DND-41 (cell line): Measurements from ENCODE around the gene C10orf95.

Source experiments
- ATAC-seq: fragments of 200-7000 bp; cut with Tn5 transposase; 3 replicates; pipeline ENCODE4 v1.9.1; 2021; ENCODE audit warnings: low read depth; ENCODE audit not compliant: insufficient read depth
- DNase-seq: peaks from one replicate; pipeline ENCODE4 v3.0.0-alpha.2; 2020
- H2AFZ ChIP-seq: 2 replicates; pipeline ENCODE4 v1.6.0; 2012; ENCODE audit warnings: low read depth, low read length
- H3K27ac ChIP-seq: 2 replicates; pipeline ENCODE4 v1.5.1; 2012; ENCODE audit warnings: low read length, inconsistent platforms
- H3K27me3 ChIP-seq: fragments of 200-600 bp; sonication (generic); 2 replicates; pipeline ENCODE4 v1.6.0; 2012; ENCODE audit warnings: low read length, mild to moderate bottlenecking, inconsistent platforms; ENCODE audit not compliant: insufficient read depth, poor library complexity
- H3K36me3 ChIP-seq: 2 replicates; pipeline ENCODE4 v1.5.1; 2012; ENCODE audit warnings: low read length, inconsistent platforms; ENCODE audit not compliant: insufficient read depth
- H3K4me1 ChIP-seq: 2 replicates; pipeline ENCODE4 v1.5.1; 2012; ENCODE audit warnings: mild to moderate bottlenecking, low read length; ENCODE audit not compliant: insufficient read depth
- H3K4me2 ChIP-seq: 2 replicates; pipeline ENCODE4 v1.6.0; 2012; ENCODE audit warnings: mild to moderate bottlenecking, moderate library complexity, low read length, inconsistent platforms; ENCODE audit not compliant: insufficient read depth
- H3K4me3 ChIP-seq, 2 experiments: fragments of 200-600 bp in 1 of 2; shearing (Covaris generic) in 1 of 2; 2 replicates each; pipeline ENCODE4 v1.5.1; 2012 to 2016; ENCODE audit warnings: inconsistent platforms in 2 of 2, low read length in 2 of 2, mild to moderate bottlenecking in 2 of 2, low read depth in 1 of 2, moderate library complexity in 1 of 2
- H3K79me2 ChIP-seq: 2 replicates; pipeline ENCODE4 v1.6.0; 2012; ENCODE audit warnings: low read length, inconsistent platforms; ENCODE audit not compliant: insufficient read depth
- H3K9ac ChIP-seq: 2 replicates; pipeline ENCODE4 v1.6.0; 2012; ENCODE audit warnings: low read depth, mild to moderate bottlenecking, inconsistent platforms, low read length, moderate library complexity
- H3K9me3 ChIP-seq: 2 replicates; pipeline ENCODE4 v1.5.1; 2012; ENCODE audit warnings: low read length, moderate library complexity, mild to moderate bottlenecking, inconsistent platforms; ENCODE audit not compliant: insufficient read depth, severe bottlenecking
- H4K20me1 ChIP-seq: 2 replicates; pipeline ENCODE4 v1.6.0; 2012; ENCODE audit warnings: low read length; ENCODE audit not compliant: insufficient read depth
- CTCF ChIP-seq: IDR thresholded peaks from 2 replicates; pipeline ENCODE4 v1.5.1; 2012; ENCODE audit warnings: borderline replicate concordance, low read length, moderate library complexity, mild to moderate bottlenecking; ENCODE audit not compliant: poor library complexity, severe bottlenecking; ENCODE audit errors: extremely low read depth
- EZH2 ChIP-seq: IDR thresholded peaks from 3 replicates; pipeline ENCODE4 v1.6.1; 2012; ENCODE audit warnings: borderline replicate concordance, low read depth, mild to moderate bottlenecking, moderate library complexity, low read length, inconsistent platforms; ENCODE audit not compliant: severe bottlenecking

The C10orf95 gene

GRCh38 chr10:102479651-102480050, 28.3 kb upstream of the C10orf95 start:
- Histone ChIP-seq H2AFZ (no peak overlapping the region), H3K4me2 (no peak overlapping the region), H3K79me2 (no peaks in the 10 kb centered on the region), H3K9me3 (no peaks in the 10 kb centered on the region), H3K4me1 (no peaks in the 10 kb centered on the region), H3K27me3 (no peaks in the 10 kb centered on the region), H3K27ac (no peak overlapping the region), H4K20me1 (peaks cover 30% of the 10 kb centered on the region), H3K4me3 (no peak overlapping the region), H3K9ac (no peak overlapping the region), H3K36me3 (peaks cover 77% of the 10 kb centered on the region)
- TF ChIP-seq CTCF = no peak
- TF ChIP-seq EZH2 = no peak
- DNase-seq (no peak), ATAC-seq (no peak)

GRCh38 chr10:102476466-102477141, 25.3 kb upstream of the C10orf95 start:
- Histone ChIP-seq H3K79me2 (no peaks in the 10 kb centered on the region), H2AFZ (no peak overlapping the region), H3K9me3 (no peaks in the 10 kb centered on the region), H3K4me1 (no peaks in the 10 kb centered on the region), H4K20me1 (peaks cover 19% of the 10 kb centered on the region), H3K4me3 (no peak overlapping the region), H3K4me2 (no peak overlapping the region), H3K9ac (no peak overlapping the region), H3K36me3 (peaks cover 52% of the 10 kb centered on the region), H3K27me3 (no peaks in the 10 kb centered on the region), H3K27ac (no peak overlapping the region)
- TF ChIP-seq EZH2 (no peak), CTCF (no peak)
- ATAC-seq (no peak), DNase-seq (no peak)

GRCh38 chr10:102475451-102476040, 24.2 kb upstream of the C10orf95 start:
- Histone ChIP-seq H3K79me2 (no peaks in the 10 kb centered on the region), H3K9me3 (no peaks in the 10 kb centered on the region), H3K4me3 (no peak overlapping the region), H3K9ac (no peak overlapping the region), H2AFZ (no peak overlapping the region), H3K4me2 (no peak overlapping the region), H3K27me3 (no peaks in the 10 kb centered on the region), H3K27ac (no peak overlapping the region), H4K20me1 (peaks cover 12% of the 10 kb centered on the region), H3K4me1 (no peaks in the 10 kb centered on the region), H3K36me3 (peaks cover 45% of the 10 kb centered on the region)
- TF ChIP-seq EZH2 (no peak), CTCF (no peak)
- ATAC-seq (no peak), DNase-seq (no peak)
